GM06990 (cell line): ENCODE data around the gene COLEC12.

ENCODE experiments used
- DNase-seq: peaks from one replicate; pipeline ENCODE4 v3.0.0-alpha.2; 2011; ENCODE audit not compliant: insufficient read length; ENCODE audit errors: extremely low read depth
- H3K27me3 ChIP-seq: replicated peaks from 2 replicates; pipeline ENCODE4 v1.6.0; 2011; ENCODE audit warnings: low read length; ENCODE audit not compliant: control insufficient read depth, insufficient read depth
- H3K36me3 ChIP-seq: 2 replicates; pipeline ENCODE4 v1.5.1; 2011; ENCODE audit warnings: low read length; ENCODE audit not compliant: control insufficient read depth, insufficient read depth
- H3K4me3 ChIP-seq: replicated peaks from 2 replicates; pipeline ENCODE4 v1.5.1; 2011; ENCODE audit warnings: low read depth, mild to moderate bottlenecking, control low read depth, low read length
- CTCF ChIP-seq: IDR thresholded peaks from 2 replicates; pipeline ENCODE4 v1.5.1; 2011; ENCODE audit warnings: low read length, control low read depth, mild to moderate bottlenecking, inconsistent platforms; ENCODE audit not compliant: insufficient read depth, poor library complexity, severe bottlenecking

Gene COLEC12

GRCh38 chr18:363301-364085, 137.0 kb downstream of the COLEC12 start:
- Histone ChIP-seq H3K4me3 (no peak overlapping the region), H3K36me3 (no peaks in the 10 kb centered on the region), H3K27me3 (no peaks in the 10 kb centered on the region; the same call in 1 of the 2 replicates)
- no peak for DNase-seq
- TF ChIP-seq CTCF = no peak

- no peaks in the 10 kb centered on the region; the same call in 1 of the 2 replicates for H3K27me3 ChIP-seq
- H3K4me3 ChIP-seq = no peak overlapping the region
- TF ChIP-seq CTCF = no peak
- DNase-seq = no peak
- H3K36me3 ChIP-seq = no peaks in the 10 kb centered on the region
Measured at GRCh38 chr18:362311-363290, 137.9 kb downstream of the COLEC12 start.

- DNase-seq = no peak
- no peaks in the 10 kb centered on the region for H3K36me3 ChIP-seq
- no peaks in the 10 kb centered on the region; the same call in 1 of the 2 replicates for H3K27me3 ChIP-seq
- no peak overlapping the region for H3K4me3 ChIP-seq
- TF ChIP-seq CTCF = no peak
Measured at GRCh38 chr18:361941-362310, 138.6 kb downstream of the COLEC12 start.

- H3K4me3 ChIP-seq = no peak overlapping the region
- H3K36me3 ChIP-seq = no peaks in the 10 kb centered on the region
- H3K27me3 ChIP-seq = no peaks in the 10 kb centered on the region; the same call in 1 of the 2 replicates
- no peak for DNase-seq
- TF ChIP-seq CTCF = no peak
Measured at GRCh38 chr18:361100-361732, 139.3 kb downstream of the COLEC12 start.

- no peak for DNase-seq
- Histone ChIP-seq H3K36me3 (no peaks in the 10 kb centered on the region), H3K4me3 (no peak overlapping the region), H3K27me3 (no peaks in the 10 kb centered on the region; the same call in 1 of the 2 replicates)
- TF ChIP-seq CTCF = no peak
Measured at GRCh38 chr18:360676-361075, 139.8 kb downstream of the COLEC12 start.
